Kidney glomerular epithelial cell (primary cell): ENCODE data around the gene NCF4.

ENCODE experiments used
- DNase-seq: peaks from one replicate; lab custom pipeline; 2025; lab: John Stamatoyannopoulos, UW

NCF4 gene

DNA sequence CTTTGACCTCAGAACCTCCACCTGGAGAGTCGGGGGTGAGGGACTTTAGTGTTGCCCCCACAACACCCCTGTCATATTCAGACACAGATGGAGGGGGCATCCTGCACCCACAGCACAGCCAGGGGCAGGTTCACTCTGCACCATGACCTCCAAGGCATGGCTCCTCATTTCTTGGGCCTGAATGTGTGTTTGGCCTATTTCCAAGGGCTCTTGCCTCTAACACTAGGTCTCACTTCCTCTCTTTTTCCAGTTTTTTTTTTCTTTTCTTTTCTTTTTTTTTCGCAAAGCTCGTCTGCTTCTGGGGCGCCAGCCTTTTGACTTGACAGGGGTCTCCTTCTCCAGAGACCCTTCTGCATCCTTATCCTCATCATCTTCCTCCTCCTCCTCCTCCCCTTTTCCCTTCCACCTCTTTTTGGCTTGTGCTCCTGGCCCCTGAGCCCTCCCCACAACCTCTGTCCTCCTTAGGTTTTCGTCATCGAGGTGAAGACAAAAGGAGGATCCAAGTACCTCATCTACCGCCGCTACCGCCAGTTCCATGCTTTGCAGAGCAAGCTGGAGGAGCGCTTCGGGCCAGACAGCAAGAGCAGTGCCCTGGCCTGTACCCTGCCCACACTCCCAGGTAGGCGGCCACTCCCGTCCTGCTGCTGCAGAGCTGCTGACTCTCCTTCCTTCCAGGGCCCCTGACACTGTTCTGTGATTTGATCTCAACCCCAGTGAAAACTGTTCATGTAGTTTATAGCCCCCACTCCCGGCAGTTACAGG, 3.8 kb downstream of the NCF4 start:
- no peak for DNase-seq

GRCh38 chr22:36865346-36865745, 4.5 kb downstream of the NCF4 start:
- DNase-seq = no peak

- DNase-seq = no peak
Measured at GRCh38 chr22:36867695-36868094, 6.9 kb downstream of the NCF4 start.

DNA sequence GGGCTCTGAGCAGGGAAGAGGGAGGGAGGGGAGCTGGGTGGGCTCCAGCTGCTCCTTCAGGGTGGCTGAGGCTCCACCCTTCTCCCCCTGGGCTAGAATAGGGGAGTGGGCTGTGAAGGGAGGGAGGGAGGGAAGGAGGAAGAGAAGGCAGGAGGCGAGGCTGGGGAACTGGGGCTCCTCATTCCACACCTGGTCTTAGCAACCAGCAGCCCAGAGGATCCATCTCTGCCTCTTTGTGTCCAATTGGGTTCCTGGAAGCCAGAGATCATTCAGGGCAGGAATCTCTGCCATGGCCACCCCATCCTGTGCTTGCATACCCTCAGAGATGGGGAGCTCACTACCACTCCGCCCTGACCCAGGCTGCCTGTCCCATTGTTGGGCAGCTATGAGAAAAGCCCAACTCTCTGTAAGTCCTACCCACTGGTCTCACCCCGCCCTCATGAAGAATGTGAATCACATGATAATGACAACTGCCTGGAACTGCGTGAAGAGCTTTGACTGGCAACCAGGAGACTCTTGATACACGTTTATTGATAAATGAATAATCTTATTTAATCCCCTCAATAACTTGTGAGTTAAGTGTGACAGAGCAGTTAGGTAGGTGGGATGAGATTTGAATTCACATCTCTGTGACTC, 7.9 kb downstream of the NCF4 start:
- DNase-seq = no peak

GRCh38 chr22:36870250-36870649, 9.4 kb downstream of the NCF4 start:
- DNase-seq = no peak

GRCh38 chr22:36871669-36872081, 10.9 kb downstream of the NCF4 start:
- peak; percentile 9 for DNase-seq

DNA sequence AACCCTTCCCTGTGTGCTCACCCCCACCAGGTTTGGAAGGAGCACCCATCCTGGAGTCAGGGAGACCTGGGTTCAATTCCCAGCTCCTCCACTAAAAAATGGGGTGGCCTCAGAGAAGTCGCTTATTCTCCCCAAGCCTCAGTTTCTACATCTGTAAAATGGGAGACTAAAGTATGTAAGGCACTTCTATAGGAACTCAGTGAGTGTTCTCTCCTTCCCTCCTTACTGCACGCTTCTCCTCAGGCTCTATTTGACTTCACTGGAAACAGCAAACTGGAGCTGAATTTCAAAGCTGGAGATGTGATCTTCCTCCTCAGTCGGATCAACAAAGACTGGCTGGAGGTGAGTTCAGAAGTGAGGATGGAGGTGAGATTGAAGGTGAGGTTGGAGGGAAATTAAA, 11.3 kb downstream of the NCF4 start:
- no peak for DNase-seq

DNA sequence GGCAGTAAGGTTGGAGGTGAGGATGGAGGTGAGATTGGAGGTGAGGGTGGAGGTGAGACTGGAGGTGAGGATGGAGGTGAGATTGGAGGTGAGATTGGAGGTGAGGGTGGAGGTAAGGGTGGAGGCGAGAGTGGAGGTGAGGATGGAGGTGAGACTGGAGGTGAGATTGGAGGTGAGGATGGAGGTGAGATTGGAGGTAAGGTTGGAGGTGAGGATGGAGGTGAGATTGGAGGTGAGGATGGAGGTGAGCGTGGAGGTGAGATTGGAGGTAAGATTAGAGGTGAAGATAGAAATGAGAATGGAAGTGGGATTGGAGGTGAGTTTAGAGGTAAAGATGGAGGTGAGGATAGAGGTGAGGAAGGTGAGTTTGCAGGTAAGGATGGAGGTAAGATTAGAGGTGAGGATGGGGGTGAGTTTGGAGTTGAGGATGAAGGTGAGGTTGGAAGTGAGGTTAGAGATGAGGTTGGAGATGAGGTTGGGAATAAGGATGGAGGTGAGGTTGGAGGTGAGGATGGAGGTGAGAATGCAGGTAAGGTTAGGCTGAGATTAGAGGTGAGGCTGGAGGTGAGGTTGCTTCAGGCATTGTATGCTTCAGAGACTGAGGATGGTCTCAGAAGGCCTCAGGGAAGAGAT, 12.2 kb downstream of the NCF4 start:
- no peak for DNase-seq

- peak; percentile 37 for DNase-seq
Measured at GRCh38 chr22:36873614-36874308, 13.0 kb downstream of the NCF4 start.

GRCh38 chr22:36874309-36874696, 13.5 kb downstream of the NCF4 start:
- no peak for DNase-seq

- no peak for DNase-seq
Measured at GRCh38 chr22:36874736-36875135, 13.9 kb downstream of the NCF4 start.

DNA sequence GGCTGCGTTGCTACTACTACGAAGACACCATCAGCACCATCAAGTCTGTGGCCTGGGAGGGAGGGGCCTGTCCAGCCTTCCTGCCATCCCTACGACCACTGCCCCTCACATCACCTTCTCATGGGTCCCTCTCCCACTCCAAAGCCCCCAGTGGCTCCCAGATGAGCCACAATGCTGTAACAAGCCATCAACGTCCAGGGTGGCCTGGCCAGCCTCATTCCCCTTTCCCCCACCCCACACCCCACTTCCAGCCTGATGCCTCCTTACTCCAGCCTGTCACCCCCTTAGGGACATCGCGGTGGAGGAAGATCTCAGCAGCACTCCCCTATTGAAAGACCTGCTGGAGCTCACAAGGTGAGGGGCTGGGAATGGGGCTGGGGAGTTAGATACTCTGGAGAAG, 14.9 kb downstream of the NCF4 start:
- DNase-seq = no peak

DNA sequence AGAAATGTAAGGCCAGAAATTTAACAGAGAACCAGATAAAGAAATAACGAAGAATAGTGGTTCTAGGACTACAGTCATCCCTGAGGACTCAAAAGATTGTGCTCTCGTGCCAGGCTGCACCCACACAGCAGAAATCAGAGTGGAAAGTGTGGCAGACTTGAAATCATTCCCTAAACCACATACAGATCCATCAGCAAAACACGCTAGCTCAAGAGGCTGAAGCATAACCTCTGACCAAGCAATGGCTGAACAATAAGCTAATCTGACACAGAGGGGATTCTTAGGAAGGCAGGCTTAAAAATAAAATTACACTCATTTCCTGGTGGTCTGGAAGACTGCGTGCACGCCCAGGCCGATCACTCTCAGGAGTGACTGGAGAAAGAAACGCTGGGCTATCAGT, 19.0 kb downstream of the NCF4 start:
- DNase-seq = no peak

- DNase-seq = no peak
Measured at GRCh38 chr22:36881504-36882245, 20.9 kb downstream of the NCF4 start.

- no peak for DNase-seq
Measured at GRCh38 chr22:36884349-36885158, 23.7 kb downstream of the NCF4 start.

GRCh38 chr22:36885474-36885873, 24.7 kb downstream of the NCF4 start:
- DNase-seq = no peak

DNA sequence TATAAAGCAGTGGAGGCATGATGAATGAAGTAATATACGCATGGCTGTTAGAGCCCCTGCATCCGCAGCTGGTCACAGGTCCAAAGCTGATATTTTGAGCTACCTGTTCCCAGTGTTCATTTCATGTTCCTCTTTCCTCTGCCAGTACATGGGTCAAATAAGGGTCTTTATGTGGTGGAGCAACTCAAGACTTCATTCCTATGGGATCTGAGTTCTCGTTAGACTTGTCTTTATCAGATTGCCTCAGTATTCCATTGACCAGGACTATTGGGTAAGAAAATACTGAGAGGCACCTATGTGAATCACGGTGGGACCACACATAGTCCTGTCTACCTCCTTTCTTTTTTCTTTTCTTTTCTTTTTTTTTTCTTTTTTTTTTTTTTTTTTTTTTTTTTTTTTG, 25.2 kb downstream of the NCF4 start:
- DNase-seq = no peak

GRCh38 chr22:36887162-36887561, 26.4 kb downstream of the NCF4 start:
- DNase-seq = no peak

DNA sequence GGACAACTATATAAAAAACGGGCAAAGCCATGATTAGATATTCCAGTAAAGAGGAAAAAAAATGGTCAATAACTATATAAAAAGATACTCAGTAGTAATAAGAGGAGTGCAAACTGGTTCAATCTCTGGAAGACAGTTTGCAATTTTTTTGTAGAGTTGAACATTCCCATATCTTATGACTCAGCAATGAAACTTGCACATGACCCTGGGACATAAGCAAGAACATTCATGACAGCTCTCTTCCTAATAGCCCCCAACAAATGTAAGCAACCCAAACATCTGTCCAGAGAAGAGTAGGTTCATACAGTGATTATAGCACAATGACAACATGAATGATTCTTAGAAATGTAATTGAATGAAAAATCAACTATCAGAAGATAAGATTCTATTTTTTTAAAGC, 30.8 kb downstream of the NCF4 start:
- DNase-seq = no peak

GRCh38 chr22:36892292-36892691, 31.5 kb downstream of the NCF4 start:
- DNase-seq = no peak

DNA sequence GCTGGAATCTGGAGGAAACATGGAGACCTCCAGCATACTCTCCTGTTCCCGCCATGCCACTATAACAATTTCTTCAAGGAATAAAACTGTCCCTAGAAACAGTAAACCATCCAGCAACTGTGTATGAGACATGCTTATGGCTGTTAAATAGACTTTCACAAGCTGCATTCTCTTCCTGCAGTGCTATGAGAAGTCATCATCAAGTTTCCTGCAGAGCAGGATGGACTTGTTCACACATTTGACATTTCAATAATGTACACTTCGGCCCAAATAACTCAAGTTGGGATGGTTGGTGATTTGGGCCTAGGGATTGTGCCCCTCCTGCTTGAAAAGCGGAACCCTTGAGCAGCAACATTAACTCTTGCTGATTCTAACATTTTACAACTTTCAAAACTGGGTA, 32.5 kb downstream of the NCF4 start:
- no peak for DNase-seq
